Thyroid gland (tissue), 4 donors: ENCODE results near the gene UNCX. TPM values are rescaled to one million over a fixed set of nuclear protein-coding genes. Genes with fewer than 3 reads are reported as not detected.
"Not testable (repeated sequence)": the region's sequence is repeated elsewhere in the genome, so short reads cannot be mapped to it uniquely, and the experiment has no call there.

ENCODE experiments used
- DNase-seq, 2 donors: peaks; one replicate each; pipeline ENCODE4 v3.0.0-alpha.2; 2019
- H3K27ac ChIP-seq, 3 donors: fragments of 200-600 bp; sonication (generic); 1 replicate in 2 of 3; 2 replicates in 1 of 3; pipeline ENCODE4 v1.5.1; 2016 to 2019; ENCODE audit warnings: mild to moderate bottlenecking in 1 of 3, moderate library complexity in 1 of 3
- H3K27me3 ChIP-seq: fragments of 200-600 bp; sonication (generic); one replicate; pipeline ENCODE4 v1.5.1; 2019
- H3K36me3 ChIP-seq, 2 donors: fragments of 200-600 bp; sonication (generic); one replicate each; pipeline ENCODE4 v1.5.1; 2016 to 2019
- H3K4me1 ChIP-seq, 2 donors: fragments of 200-600 bp; sonication (generic); one replicate each; pipeline ENCODE4 v1.5.1; 2017 to 2019
- H3K4me3 ChIP-seq, 3 donors: fragments of 200-600 bp; sonication (generic); replicated peaks in 1 of 3; 1 replicate in 2 of 3; 2 replicates in 1 of 3; pipeline ENCODE4 v1.5.1; 2016; ENCODE audit warnings: mild to moderate bottlenecking in 1 of 3
- H3K9me3 ChIP-seq: fragments of 200-600 bp; sonication (generic); one replicate; pipeline ENCODE4 v1.5.1; 2017
- POLR2A ChIP-seq, 2 donors: fragments of 450-650 bp; IDR thresholded peaks; one replicate each; pipeline ENCODE4 v1.6.1; 2017; ENCODE audit warnings: antibody characterized with exemption in 2 of 2, mild to moderate bottlenecking in 2 of 2, moderate library complexity in 1 of 2
- WGBS, 2 donors: methylation state at CpG; one replicate each; pipeline ENCODE4 v1.1.5; 2017; 5-methylcytosine and 5-hydroxymethylcytosine counted together
- intact Hi-C: fragments of 100-400 bp; cut with DNase I; formaldehyde crosslinking; loops from one replicate; pipeline ENCODE4 v1.15.1; 2023
- total RNA-seq, 4 donors: library from RNA; depleted of rRNA; stranded (reverse); fragments of >200 nt; gene quantifications; one replicate each; pipeline ENCODE4 v1.2.3, GENCODE V29; 2016
- TF ChIP-seq, protein P1 (sequence below), 6 experiments: fragments of 200-600 bp in 3 of 6; fragments of 450-650 bp in 3 of 6; sonication (generic) in 3 of 6; IDR thresholded peaks; one replicate each; pipeline ENCODE4 v1.5.1; 2016 to 2019; ENCODE audit warnings: antibody characterized with exemption in 6 of 6, mild to moderate bottlenecking in 2 of 6, inconsistent platforms in 1 of 6, moderate library complexity in 1 of 6

Gene UNCX
- total RNA-seq, 4 donors from 2014 or later = not detected

DNA sequence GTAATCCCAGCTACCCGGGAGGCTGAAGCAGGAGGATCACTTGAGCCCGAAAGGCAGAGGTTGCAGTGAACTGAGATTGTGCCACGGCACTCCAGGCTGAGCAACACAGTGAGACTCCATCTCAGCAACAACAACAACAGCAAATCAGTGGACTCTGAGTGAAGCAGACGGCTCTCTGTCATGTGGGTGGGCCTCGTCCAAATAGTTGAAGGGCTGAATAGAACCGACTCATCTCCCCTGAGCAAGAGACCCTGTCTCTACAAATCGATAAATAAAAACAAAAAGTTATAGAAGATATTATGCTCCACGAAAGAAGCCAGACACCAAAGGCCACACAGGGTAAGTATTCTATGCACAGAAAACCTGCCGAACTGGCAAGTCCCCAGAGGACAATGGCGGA is 45.9 kb downstream of the UNCX start:
- DNase-seq = no peak
- Histone ChIP-seq H3K4me1 (no peaks in the 10 kb centered on the region), H3K9me3 (no peaks in the 10 kb centered on the region), H3K36me3 (no peaks in the 10 kb centered on the region), H3K27me3 (no peaks in the 10 kb centered on the region), H3K4me3 (no peak overlapping the region), H3K27ac (no peak overlapping the region)
- WGBS, 2 donors = 92 to 94% methylated on average over 10 of the region's 10 CpGs
- no peak for TF ChIP-seq POLR2A (IDR thresholded peaks at IDR 0.05)
- TF ChIP-seq, protein P1, sequence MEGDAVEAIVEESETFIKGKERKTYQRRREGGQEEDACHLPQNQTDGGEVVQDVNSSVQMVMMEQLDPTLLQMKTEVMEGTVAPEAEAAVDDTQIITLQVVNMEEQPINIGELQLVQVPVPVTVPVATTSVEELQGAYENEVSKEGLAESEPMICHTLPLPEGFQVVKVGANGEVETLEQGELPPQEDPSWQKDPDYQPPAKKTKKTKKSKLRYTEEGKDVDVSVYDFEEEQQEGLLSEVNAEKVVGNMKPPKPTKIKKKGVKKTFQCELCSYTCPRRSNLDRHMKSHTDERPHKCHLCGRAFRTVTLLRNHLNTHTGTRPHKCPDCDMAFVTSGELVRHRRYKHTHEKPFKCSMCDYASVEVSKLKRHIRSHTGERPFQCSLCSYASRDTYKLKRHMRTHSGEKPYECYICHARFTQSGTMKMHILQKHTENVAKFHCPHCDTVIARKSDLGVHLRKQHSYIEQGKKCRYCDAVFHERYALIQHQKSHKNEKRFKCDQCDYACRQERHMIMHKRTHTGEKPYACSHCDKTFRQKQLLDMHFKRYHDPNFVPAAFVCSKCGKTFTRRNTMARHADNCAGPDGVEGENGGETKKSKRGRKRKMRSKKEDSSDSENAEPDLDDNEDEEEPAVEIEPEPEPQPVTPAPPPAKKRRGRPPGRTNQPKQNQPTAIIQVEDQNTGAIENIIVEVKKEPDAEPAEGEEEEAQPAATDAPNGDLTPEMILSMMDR (IDR thresholded peaks at IDR 0.05) = no peak
- intact Hi-C loops = no loop called here

DNA sequence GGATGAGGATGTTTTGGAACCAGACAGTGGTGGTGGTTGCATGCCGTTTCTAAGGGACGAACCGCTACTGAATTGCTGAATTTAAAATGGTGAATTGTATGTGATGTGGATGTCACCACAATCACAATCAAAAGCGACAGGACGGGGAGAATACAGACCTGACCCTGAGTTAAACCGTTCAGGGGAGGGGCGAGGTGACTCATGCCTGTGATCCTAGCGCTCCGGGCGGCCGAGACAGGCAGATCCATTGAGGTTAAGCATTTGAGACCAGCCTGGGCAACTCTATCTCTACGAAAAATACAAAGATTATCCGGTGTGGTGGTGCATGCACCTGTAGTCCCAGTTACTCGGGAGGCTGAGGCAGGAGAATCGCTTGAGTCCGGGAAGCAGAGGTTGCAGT is 46.4 kb downstream of the UNCX start:
- intact Hi-C loops = no loop called here
- WGBS, 2 donors = 86 to 87% methylated on average over 12 to 16 of the region's 16 CpGs
- no peaks in the 10 kb centered on the region for H3K4me1 ChIP-seq
- no peaks in the 10 kb centered on the region for H3K9me3 ChIP-seq
- H3K27ac ChIP-seq = no peak overlapping the region
- DNase-seq = no peak
- H3K4me3 ChIP-seq = no peak overlapping the region
- no peaks in the 10 kb centered on the region for H3K36me3 ChIP-seq
- no peaks in the 10 kb centered on the region for H3K27me3 ChIP-seq
- no peak for TF ChIP-seq POLR2A (IDR thresholded peaks at IDR 0.05)
- TF ChIP-seq, protein P1 (IDR thresholded peaks at IDR 0.05) = no peak

DNA sequence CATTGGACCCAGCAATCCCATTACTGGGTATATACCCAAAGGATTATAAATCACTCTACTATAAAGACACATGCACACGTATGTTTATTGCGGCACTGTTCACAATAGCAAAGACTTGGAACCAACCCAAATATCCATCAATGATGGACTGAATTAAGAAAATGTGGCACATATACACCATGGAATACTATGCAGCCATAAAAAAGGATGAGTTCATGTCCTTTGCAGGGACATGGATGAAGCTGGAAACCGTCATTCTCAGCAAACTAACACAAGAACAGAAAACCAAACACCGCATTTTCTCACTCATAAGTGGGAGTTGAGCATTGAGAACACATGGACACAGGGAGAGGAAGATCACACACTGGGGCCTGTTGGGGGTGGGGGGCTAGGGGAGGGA is 47.2 kb downstream of the UNCX start:
- intact Hi-C loops, H3K4me1 ChIP-seq, H3K27ac ChIP-seq, H3K36me3 ChIP-seq, DNase-seq, H3K27me3 ChIP-seq, H3K9me3 ChIP-seq, H3K4me3 ChIP-seq: not testable (repeated sequence)
- WGBS, 2 donors = 69 to 74% methylated on average over 4 of the region's 4 CpGs

DNA sequence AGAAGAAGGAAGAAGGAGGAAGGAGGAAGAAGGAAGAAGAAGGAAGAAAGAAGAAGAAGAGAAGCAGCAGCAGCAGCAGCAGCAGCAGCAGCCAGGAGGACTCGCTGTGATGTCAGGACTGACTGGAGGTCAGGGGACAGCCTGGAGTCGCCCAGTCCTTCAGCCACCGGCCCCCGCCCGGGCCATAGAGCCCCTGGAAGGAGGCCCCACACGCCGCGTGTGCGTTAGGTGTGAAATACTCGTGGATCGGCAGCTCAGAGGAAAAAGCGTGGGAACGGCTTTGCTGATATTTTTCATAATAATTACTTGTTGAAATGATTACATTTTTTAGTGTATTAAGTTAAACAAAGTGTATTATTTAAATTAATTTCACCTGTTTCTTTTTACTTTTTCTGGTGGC is 48.4 kb downstream of the UNCX start:
- H3K27me3 ChIP-seq = no peaks in the 10 kb centered on the region
- TF ChIP-seq, protein P1 (IDR thresholded peaks at IDR 0.05) = no peak
- TF ChIP-seq POLR2A (IDR thresholded peaks at IDR 0.05) = no peak
- no peak for DNase-seq
- no peaks in the 10 kb centered on the region for H3K4me1 ChIP-seq
- H3K27ac ChIP-seq = no peak overlapping the region
- H3K4me3 ChIP-seq = no peak overlapping the region
- intact Hi-C loops = no loop called here
- no peaks in the 10 kb centered on the region for H3K36me3 ChIP-seq
- H3K9me3 ChIP-seq = no peaks in the 10 kb centered on the region
- 65 to 68% methylated on average over 13 of the region's 13 CpGs for WGBS, 2 donors

DNA sequence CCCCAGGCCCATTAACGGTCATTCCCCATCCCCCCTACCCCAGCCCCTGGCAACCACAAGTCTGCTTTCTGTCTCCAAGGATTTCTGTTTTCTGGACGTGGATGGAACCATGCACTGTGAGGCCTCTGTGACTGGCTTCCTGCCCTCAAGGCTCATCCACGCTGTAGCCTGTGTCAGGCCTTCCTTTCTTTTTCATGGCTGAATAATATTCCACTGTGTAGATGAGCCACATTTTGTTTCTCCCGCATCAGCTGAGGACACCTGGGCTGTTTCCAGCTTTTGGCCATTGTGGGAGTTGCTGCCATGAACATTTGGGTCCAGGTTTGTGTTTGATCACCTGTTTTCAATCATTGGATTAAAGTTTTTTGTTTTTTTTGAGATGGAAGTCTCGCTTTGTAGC is 50.0 kb downstream of the UNCX start:
- Histone ChIP-seq H3K27me3 (no peaks in the 10 kb centered on the region), H3K36me3 (no peaks in the 10 kb centered on the region), H3K27ac (no peak overlapping the region), H3K4me3 (no peak overlapping the region), H3K9me3 (no peaks in the 10 kb centered on the region), H3K4me1 (no peaks in the 10 kb centered on the region)
- intact Hi-C loops = no loop called here
- no peak for DNase-seq
- TF ChIP-seq, protein P1 (IDR thresholded peaks at IDR 0.05) = no peak
- TF ChIP-seq POLR2A (IDR thresholded peaks at IDR 0.05) = no peak
- WGBS, 2 donors = 82 to 87% methylated on average over 5 of the region's 5 CpGs

DNA sequence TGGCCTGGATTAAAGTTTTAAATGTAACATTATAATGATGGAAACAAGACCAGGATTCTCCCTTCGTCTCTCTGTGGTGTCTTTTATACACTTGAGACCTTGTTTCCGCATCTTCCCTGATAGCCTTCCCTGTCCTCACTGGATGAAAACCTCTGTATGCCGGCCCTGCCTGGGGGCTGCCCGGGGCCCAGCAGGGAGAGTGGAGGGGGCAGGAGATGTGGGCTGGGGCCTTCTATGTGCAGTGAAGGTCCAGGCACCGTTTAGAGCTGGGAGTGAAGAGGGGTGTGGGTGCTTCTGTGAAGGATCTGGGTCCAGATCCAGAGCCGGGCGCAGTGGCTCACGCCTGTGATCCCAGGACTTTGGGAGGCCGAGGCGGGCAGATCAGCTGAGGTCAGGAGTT is 50.7 kb downstream of the UNCX start:
- Histone ChIP-seq H3K4me3 (no peak overlapping the region), H3K27ac (no peak overlapping the region), H3K27me3 (no peaks in the 10 kb centered on the region), H3K36me3 (no peaks in the 10 kb centered on the region), H3K9me3 (no peaks in the 10 kb centered on the region), H3K4me1 (no peaks in the 10 kb centered on the region)
- no peak for DNase-seq
- intact Hi-C loops = no loop called here
- 75 to 81% methylated on average over 5 to 7 of the region's 10 CpGs for WGBS, 2 donors
- TF ChIP-seq, protein P1 (IDR thresholded peaks at IDR 0.05) = no peak
- no peak for TF ChIP-seq POLR2A (IDR thresholded peaks at IDR 0.05)
